NCI-H2227 (cell line): ENCODE measurements around the gene TLNRD1.
A peak's percentile ranks its signal among the peaks of the same experiment; 100 is the strongest.

Source experiments
- DNase-seq: peaks from one replicate; lab custom pipeline; 2025; ENCODE audit not compliant: unreplicated experiment; lab: John Stamatoyannopoulos, UW

TLNRD1 gene

DNA sequence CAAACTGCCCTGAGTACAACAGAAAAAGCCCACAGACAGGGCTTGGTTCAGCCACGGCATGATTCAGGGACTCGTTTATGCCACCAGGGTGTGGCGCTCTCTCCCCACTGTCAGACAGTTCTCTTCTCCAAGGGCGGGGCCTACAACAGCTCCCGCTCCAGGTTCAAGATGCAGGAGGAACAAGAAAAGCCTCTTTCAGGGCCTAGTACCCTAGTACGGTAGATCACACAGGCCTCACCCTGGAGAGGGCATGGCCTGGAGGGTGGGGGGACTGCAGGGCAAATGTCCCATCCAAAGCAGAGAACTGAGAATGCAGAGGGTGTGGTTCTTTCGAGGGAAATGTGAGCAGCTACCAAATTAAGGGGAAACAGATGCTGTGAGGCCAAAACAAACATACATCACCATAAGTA lies 23.1 kb upstream of the TLNRD1 start:
- peak; percentile 50 for DNase-seq

DNA sequence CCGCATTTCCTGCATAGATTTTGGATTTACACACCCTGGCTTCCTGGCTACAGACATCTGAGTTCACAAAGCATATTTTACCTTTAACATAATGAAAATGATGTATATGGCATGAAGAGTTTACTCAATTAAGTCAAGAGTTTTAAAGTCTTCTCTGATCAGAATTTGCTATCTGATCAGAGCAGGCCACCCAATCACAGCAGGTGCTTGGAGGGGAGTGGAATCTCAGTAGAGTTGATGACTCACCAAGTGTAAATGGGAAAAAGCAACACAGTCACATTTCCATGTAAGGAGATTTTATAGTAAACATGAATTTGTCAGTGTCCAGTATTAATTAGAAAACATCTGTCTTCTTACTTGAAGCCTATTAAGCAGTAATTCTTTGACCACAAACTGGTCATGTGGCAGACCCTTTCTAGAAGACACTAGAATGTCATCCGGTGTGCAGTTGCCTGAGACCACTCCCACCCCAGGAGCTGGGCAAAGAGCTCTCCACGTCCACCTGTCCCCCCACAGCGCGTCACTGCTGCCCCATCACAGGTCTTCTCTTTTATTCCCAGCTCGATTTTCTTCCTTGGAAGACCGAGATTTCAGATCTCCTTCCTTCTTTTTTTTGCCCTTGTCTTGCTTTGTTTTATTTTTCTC lies 21.9 kb upstream of the TLNRD1 start:
- DNase-seq = no peak

DNA sequence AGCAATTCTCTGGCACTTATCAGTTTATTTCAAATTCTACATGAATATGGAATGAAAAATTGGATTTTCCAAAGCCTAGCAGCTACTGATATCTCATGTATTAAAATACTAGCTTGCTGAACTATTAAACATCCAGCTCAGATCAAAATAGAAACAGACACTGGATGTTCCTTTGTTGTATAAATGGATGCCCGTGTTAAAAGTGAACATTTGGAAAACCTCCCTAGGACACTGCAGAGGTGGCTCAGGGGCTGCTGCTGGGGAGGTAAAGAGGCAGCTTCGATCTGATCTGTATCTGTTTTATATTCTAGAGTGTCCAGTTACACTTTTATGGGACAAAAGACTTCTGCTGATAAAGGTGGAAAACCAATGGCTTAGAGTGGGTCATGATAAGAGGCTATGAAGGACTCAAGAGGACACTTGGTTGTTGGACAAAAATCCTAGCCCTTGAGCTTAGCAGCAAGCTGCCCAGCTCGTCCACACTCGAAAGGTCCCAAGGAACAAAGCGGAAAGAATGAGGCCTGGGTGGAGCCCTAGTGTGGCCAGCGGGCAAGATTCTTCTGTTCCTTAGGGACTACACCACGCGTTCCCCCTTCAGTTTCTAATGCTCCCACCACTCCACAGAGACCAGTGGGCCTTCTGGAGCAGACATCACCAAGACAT lies 21.1 kb upstream of the TLNRD1 start:
- DNase-seq = no peak

DNA sequence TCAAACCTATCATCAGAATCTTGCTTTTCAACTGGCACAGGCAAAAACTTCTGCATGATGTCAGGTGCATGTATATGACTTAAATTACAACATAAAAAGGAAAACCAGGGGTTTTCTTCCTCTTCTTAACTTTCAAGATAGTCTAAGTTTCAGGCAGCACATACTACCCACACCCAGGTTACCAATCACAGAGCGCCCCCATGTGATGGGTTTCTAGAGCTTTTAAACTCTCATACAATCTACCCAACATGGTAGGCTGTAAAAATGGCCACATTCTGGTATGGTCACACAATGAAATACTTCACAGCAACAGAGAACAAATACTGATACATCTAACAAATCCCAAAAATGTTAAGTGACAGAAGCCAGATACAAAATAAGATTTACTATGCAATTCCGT lies 18.5 kb upstream of the TLNRD1 start:
- DNase-seq = no peak

DNA sequence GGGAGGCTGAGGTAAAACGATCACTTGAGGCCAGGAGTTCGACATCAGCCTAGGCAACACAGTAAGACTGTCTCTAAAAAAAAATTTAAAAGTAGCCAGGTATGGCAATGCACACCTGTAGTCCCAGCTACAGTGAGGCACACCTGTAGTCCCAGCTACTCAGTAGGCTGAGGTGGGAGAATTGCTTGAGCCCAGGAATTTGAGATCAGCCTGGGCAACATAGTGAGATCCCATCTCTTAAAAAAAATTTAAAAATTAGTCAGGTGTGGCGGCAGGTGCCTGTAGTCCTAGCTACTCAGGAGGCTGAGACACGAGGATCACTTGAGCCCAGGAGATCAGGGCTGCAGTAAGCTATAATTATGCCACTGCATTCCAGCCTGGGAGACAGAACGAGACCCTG lies 17.9 kb upstream of the TLNRD1 start:
- no peak for DNase-seq

DNA sequence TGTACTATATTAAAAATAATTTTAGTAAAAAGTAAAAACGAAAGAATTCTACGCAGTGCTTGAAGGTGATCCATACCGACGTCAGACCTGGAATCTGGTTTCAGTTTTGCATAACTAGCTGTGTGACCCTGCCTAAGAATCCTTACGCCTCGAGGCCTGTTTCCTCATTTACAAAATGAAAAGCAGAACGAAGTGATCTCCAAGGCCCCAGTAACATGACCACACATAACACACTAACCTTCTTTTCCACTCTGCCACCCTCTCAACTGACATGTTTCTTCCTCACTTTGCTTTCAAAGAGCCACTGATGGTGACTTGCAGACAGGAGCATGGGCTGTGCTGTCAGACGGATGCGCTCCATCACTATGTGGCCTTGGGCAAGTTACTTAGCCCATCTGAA lies 15.9 kb upstream of the TLNRD1 start:
- DNase-seq = no peak

DNA sequence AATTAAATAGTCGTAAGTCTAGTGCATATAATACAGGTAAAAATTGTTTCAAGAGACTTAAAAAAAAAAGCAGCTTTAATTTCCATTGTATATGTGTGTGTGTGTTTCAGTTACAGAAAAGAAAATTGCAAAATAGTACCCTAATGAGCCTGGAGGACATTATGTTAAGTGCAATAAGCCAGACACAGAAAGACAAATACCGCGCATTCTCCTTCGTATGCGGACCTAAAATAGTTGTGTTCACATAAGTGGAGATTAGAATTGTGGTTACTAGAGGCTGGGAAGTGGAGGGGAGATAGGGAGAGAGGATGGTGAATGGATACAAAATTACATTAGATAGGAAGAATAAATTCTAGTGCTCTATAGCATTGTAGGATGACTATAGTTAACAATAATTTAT lies 14.7 kb upstream of the TLNRD1 start:
- no peak for DNase-seq

DNA sequence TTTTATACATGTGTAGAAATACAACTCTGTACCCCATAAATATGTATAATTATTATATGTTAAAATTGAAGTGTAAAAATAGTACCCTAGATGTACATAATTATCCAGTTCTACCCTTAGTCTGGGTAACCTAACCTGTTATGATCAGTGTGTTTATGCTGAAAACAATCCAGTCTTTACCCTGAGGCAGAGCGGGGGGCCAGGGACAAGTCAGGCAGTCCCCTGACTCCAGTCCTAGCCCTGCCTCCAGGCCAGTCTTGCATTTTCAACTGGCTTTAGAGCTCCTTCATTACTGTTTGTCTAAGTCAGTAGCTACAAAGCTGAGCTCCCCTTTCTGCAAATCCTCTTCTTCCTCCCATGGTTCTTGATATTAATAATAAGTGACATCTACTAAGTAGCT lies 14.2 kb upstream of the TLNRD1 start:
- no peak for DNase-seq

DNA sequence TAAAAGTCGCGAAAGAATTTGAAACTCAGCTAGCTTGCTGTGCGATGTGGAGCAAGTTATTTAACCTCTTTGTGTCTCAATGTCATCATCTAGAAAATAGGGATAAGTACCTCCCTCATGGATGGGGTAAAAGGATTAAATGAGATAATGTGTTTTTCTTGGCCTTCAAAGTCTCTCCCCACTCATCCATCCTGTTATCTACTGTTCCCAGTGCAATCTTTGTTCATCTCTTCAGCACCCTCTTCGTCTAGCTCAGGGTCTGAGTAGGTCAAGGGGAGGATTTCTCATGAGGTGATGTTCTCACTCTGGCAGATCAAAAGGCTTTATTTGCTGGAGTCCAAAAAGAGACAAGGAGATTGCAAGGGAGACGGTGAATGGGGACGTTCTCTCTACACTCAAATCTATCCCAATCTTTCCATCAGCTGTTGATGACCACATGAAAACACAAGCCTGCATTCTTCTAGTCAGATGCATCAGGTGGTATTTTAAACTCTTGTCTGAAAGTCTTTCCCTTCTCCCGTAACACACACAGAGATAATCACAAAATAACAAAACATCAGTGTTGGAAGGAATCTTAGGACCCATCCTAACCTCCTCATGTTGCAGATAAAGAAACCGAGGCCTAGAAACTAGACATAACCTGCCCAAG lies 12.5 kb upstream of the TLNRD1 start:
- no peak for DNase-seq

DNA sequence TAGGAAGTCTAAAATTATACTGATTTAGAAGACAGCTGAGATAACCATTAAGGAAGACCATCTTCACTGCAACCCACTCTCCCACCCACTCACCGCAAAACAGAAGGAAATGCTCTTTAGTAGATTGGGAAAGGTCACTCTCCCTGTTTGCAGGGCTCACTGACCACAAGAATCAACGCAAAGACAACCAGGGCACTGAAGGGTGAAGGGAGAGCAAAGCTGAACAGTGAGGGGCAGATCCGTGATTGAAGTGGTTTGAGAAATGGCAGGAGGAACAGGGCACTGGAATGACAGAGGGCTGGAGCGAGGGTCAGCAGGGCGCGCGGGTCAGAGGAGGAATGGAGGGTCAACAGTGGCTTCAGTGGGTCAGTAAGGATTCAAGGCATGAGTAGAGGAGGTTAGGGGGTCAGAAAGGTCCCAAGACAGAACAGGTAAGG lies 11.6 kb upstream of the TLNRD1 start:
- no peak for DNase-seq

DNA sequence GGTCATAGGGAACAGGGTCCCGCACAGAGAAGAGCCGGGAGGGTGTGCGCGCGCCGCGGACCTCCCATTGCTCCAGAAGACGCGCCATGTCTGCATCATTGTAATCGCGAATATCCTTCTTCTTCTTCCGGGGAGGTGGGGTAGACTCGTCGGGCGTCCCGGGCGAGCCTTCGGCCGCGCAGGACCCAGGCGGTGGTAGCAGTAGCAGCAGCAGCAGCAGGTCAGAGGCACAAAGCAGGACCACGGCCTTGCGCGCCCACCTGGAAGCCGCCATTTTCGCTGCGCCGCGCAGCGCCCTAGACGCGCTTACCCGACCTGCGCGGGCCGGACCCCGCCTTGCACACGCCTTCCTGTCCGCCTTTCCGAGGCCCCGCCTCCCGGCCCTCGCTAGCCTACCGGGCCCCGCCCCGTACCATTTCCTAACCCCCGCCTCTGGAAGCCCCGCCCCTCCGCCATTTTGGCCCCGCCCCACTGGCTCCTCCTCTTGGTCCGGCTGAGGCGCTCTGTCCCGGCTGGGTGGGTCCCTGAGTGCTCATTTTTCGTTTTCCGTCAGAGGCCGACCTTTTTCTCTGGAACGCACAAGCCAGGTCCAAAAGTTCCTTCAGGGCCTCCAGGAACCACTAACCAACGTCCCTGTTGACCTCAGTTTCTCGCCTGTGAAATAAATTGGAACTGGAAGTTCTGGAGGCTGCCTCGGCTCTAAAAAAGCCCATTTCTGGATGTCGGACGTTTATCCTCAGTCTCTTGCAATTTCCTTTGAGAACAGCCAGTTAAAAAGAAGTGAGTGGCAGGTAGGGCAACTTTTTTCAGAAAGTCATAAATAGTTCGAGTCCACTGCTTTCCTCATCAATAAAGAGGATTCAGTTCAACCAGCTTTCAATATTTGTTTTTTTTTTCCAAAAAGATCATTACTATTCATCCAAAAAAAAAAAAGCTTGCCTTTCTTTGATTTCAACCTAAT lies 10.9 kb upstream of the TLNRD1 start, which contains the start of gene MESD:
Gene MESD, minus strand, starts transcription at position 302 of the 961 bp plus-strand sequence. Its CDS starts 28 bp downstream, at position 274.
- peak; percentile 93 for DNase-seq

DNA sequence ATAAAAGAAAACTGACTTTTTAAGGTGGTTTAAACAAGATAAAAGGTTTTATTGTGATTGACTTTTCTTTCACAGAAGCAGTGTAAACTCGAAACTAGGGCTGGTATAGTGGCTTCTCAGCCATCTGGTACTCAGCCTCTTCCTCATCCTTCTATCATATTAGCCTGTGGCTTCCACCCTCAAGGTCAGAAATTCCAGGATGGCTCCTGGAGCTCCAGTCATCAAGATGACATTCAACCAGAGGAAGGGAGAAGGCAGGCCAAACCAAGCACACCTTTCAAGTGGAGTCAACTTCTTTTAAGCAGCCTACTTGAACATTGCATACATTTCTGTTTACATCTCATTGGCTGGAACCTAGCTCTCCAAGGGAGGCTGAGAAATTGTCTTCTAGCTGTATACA lies 9.8 kb upstream of the TLNRD1 start:
- no peak for DNase-seq

DNA sequence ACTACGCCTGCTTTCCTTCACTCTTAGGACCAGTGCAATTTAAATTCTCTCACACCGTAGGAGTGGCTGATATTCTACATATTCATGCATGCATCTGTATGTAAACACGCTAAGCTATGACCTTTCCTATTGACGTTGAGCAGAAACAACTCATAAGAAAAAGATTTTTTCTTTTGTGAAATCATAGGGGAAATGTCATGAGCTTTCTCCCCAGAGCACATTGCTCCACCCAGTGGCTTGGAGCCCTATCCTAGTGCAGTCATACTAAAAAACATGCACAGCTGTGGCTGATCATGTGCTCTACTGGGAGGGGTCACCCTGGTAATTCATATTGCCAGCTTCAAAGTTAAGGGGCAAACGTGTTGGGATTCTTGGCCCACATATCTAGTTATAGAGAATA lies 9.3 kb upstream of the TLNRD1 start:
- no peak for DNase-seq

DNA sequence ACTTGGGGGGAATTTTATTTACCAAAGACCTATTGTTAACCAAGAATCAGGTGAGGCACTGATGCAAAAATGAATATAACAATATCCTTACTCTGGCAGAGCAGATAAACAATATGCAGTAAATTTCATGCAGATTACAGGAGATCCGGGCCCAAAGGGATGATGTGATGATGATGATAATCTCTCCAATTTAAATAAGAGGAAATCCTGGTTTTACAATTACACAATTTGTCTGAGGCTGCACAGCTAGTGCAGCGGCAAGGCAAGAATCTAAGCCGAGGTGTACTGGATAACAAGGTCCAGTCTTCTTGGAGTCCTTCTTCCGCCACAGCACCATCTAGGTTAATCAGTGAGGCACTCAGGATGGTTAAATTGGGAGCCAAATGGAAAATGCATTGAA lies 8.7 kb upstream of the TLNRD1 start:
- DNase-seq = no peak

DNA sequence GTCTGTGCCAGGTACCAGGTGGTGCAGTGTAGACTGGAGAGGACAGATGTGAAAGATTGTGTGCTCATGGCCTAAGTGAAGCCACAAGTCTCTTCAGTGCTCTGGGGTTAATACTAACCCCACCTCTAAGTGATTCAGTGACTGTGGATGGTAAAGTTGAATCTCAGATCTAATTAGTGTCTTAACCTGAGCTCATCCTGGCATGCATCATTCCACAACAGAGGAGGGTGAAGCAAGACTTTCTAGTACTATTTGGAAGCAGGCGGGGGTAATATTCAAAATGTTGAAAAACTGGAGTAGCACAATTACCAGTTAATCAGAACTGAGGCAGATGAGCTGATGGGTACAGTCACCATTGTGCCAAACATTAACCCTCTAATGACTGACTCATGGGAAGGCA lies 8.3 kb upstream of the TLNRD1 start:
- DNase-seq = no peak

DNA sequence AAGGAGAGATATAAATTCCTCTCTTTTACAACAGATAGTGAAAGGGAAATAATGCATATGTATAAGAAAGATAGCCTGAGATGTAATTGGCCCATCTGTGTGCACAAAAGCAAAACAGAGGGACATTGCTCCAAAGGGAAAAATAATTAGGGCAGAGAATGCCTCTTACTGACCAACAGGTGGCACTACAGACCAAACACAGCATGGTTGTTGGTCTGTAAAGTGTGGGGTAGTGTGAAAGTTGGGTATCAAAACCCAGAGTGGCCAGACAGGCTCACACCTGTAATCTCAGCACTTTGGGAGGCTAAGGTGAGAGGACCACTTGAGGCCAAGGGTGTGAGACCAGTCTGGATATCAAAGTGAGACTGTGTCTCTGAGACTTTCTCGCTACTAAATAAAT lies 4.5 kb upstream of the TLNRD1 start:
- DNase-seq = peak; percentile 4

DNA sequence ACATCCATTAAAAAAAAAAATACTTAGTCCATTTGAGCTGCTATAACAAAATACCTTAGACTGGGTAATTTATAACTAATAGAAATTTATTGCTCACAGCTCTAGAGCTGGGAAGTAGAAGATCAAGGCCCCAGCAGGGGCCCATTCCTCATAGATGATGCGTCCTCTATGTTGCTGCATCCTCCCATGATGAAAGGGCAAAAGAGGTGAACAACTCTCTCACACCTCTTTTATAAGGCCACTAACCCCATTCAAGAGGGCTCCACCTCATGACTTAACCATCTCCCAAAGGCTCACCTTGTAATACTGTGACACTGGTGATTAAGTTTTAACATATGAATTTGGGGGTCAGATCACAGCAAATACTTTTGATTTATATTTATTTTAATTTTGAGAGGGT lies 3.0 kb upstream of the TLNRD1 start:
- DNase-seq = no peak

DNA sequence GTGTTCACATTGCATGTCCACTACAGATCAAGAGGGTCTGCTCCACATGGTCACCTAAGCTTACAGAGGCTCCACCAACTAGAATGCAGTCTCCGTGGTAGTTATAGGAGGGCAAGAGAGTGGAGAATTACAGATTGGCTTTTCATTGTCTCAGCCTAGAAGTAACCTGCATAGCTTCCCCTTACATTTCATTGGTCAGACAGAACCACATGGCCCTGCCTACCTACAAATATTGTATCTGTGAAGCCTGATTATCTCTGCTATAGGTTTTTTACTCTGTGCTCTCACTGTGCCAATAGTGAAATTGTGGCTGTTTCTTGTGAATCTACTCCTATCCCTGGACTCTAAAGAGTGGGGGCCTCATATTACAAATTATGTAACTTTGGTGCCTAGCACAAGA lies 2.5 kb upstream of the TLNRD1 start:
- no peak for DNase-seq

DNA sequence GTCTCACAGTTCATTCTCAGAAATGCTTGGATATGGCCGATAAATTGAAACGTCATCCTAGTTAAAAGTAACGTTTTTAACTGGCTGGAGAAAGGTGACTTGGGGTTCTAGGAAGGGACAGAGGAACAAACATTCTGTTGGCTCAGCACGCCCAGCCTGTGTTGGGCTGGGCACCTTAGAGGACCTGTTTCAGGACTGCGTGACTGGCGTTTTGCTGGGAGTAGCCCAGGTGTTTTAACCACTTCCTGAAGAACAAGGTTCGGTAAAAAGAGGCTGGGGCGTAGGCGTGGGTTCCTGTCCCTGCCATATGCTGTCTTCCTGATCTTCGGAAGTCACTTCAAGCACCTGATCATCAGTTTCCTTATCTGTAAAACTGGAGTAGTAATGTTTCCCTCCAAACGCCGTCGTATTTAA lies 1.1 kb upstream of the TLNRD1 start:
- no peak for DNase-seq

DNA sequence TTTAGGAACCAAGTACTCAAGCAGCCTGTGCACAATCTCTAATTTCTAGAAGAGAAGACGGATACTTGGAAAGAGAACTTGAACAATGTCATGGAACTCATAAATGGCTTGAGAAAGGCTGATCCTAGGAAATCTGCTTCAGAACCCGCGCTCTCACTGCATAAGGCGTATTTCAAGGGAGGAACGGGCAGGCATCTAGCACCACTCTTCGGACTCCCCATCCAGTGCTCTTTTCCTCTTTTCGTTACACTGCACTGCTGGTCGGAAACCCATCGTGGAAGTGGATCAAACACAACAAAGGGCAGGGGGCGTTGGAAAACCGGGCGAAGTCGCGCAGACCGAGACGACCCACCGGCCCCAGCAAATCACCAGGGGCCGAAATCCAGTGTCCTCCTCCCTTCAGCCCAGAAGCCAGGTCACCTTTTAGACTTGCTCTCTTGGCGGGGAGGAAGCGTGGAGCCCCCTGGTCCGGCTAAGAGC lies 539 bp upstream of the TLNRD1 start:
- no peak for DNase-seq
